SU-DHL-6 (cell line): ENCODE measurements around the gene FARP2.

ENCODE experiments used
- H2AFZ ChIP-seq: fragments of 200-600 bp; sonication (generic); 2 replicates; pipeline ENCODE4 v1.6.1; 2014; ENCODE audit warnings: low read depth, mild to moderate bottlenecking, moderate library complexity, mixed read lengths, antibody characterized with exemption, low read length; ENCODE audit not compliant: severe bottlenecking
- H3F3A ChIP-seq: fragments of 200-600 bp; shearing (Covaris generic); 2 replicates; pipeline ENCODE4 v1.6.0; 2016; ENCODE audit warnings: antibody characterized with exemption, mild to moderate bottlenecking; ENCODE audit not compliant: insufficient read depth
- H3K27ac ChIP-seq: fragments of 200-600 bp; sonication (generic); 2 replicates; pipeline ENCODE4 v1.5.1; 2016; ENCODE audit warnings: low read depth, mild to moderate bottlenecking, low read length, moderate library complexity, mixed read lengths
- H3K27me3 ChIP-seq: fragments of 200-600 bp; sonication (generic), shearing (Covaris generic); 2 replicates; pipeline ENCODE4 v1.6.0; 2014; ENCODE audit warnings: mild to moderate bottlenecking, low read length
- H3K36me3 ChIP-seq: fragments of 200-600 bp; sonication (generic); 2 replicates; pipeline ENCODE4 v1.6.1; 2014; ENCODE audit warnings: mild to moderate bottlenecking, low read length, mixed read lengths
- H3K4me2 ChIP-seq: fragments of 300-600, 200-600 bp; shearing (Covaris generic), sonication (generic); 2 replicates; pipeline ENCODE4 v1.6.0; 2014; ENCODE audit warnings: low read length, low read depth, mild to moderate bottlenecking; ENCODE audit not compliant: poor library complexity, severe bottlenecking
- H3K4me3 ChIP-seq: fragments of 200-600 bp; sonication (generic); 2 replicates; pipeline ENCODE4 v1.5.1; 2014; ENCODE audit warnings: antibody characterized with exemption, low read length, mild to moderate bottlenecking, mixed read lengths; ENCODE audit not compliant: insufficient read depth, poor library complexity, severe bottlenecking
- H3K79me2 ChIP-seq: fragments of 200-600 bp; sonication (generic); 2 replicates; pipeline ENCODE4 v1.6.1; 2014; ENCODE audit warnings: mild to moderate bottlenecking, low read length, moderate library complexity; ENCODE audit not compliant: insufficient read depth
- H3K9ac ChIP-seq: fragments of 200-600 bp; sonication (generic); 2 replicates; pipeline ENCODE4 v1.7.0; 2014; ENCODE audit warnings: mild to moderate bottlenecking, low read length
- H3K9me2 ChIP-seq: fragments of 200-600 bp; sonication (generic); replicated peaks from 2 replicates; pipeline ENCODE4 v1.6.1; 2014; ENCODE audit warnings: low read length; ENCODE audit not compliant: insufficient read depth
- H3K9me3 ChIP-seq: fragments of 200-600 bp; sonication (generic); 2 replicates; pipeline ENCODE4 v1.6.1; 2014; ENCODE audit warnings: low read length, mixed read lengths; ENCODE audit not compliant: insufficient read depth
- H4K20me1 ChIP-seq: fragments of 200-600 bp; sonication (generic); 2 replicates; pipeline ENCODE4 v1.6.1; 2014; ENCODE audit warnings: low read depth, mild to moderate bottlenecking, antibody characterized with exemption, low read length, moderate library complexity, mixed read lengths
- CTCF ChIP-seq: fragments of 200-600 bp; sonication (generic); IDR thresholded peaks from one replicate; pipeline ENCODE4 v1.5.1; 2017; ENCODE audit warnings: antibody characterized with exemption, mild to moderate bottlenecking, low read length, moderate library complexity; ENCODE audit not compliant: insufficient read depth, poor library complexity, severe bottlenecking
- EZH2phosphoT487 ChIP-seq: fragments of 200-600 bp; sonication (generic), shearing (Covaris generic); conservative IDR thresholded peaks from 2 replicates; pipeline ENCODE4 v1.6.1; 2018; ENCODE audit warnings: mild to moderate bottlenecking, antibody characterized with exemption, low read length, moderate library complexity, mixed read lengths

Gene FARP2

GRCh38 chr2:241540771-241541561, 184.9 kb downstream of the FARP2 start:
- Histone ChIP-seq H3K36me3 (no peaks in the 10 kb centered on the region), H3F3A (no peaks in the 10 kb centered on the region), H3K9me3 (no peaks in the 10 kb centered on the region), H3K27me3 (no peaks in the 10 kb centered on the region), H3K4me2 (no peak overlapping the region), H3K79me2 (no peaks in the 10 kb centered on the region), H4K20me1 (no peaks in the 10 kb centered on the region), H3K9me2 (no peaks in the 10 kb centered on the region), H3K9ac (no peak overlapping the region), H2AFZ (no peak overlapping the region), H3K27ac (no peak overlapping the region), H3K4me3 (no peak overlapping the region)
- TF ChIP-seq CTCF (no peak), EZH2phosphoT487 (no peak)

- Histone ChIP-seq H4K20me1 (no peaks in the 10 kb centered on the region), H3K9me2 (no peaks in the 10 kb centered on the region), H3K9ac (no peak overlapping the region), H3K9me3 (no peaks in the 10 kb centered on the region), H3K4me2 (no peak overlapping the region), H2AFZ (no peak overlapping the region), H3K27me3 (no peaks in the 10 kb centered on the region), H3K27ac (no peak overlapping the region), H3K79me2 (no peaks in the 10 kb centered on the region), H3F3A (no peaks in the 10 kb centered on the region), H3K4me3 (no peak overlapping the region), H3K36me3 (no peaks in the 10 kb centered on the region)
- TF ChIP-seq CTCF, result no peak
- no peak for TF ChIP-seq EZH2phosphoT487
These were observed 185.6 kb downstream of the FARP2 start for GRCh38 chr2:241541564-241542277.

- Histone ChIP-seq H3K4me2 (no peak overlapping the region), H3K36me3 (no peaks in the 10 kb centered on the region), H3K9me3 (no peaks in the 10 kb centered on the region), H3K27ac (no peak overlapping the region), H3K27me3 (no peaks in the 10 kb centered on the region), H3K79me2 (no peaks in the 10 kb centered on the region), H2AFZ (no peak overlapping the region), H3F3A (no peaks in the 10 kb centered on the region), H3K9ac (no peak overlapping the region), H4K20me1 (no peaks in the 10 kb centered on the region), H3K9me2 (no peaks in the 10 kb centered on the region), H3K4me3 (no peak overlapping the region)
- TF ChIP-seq EZH2phosphoT487 (no peak), CTCF (no peak)
These were observed 186.2 kb downstream of the FARP2 start for GRCh38 chr2:241542278-241542605.
